IgD-negative memory B cell (primary cell): ENCODE results near the gene SLC35F4. TPM values are rescaled to one million over a fixed set of nuclear protein-coding genes. Genes with fewer than 3 reads are reported as not detected.

Experiments
- H3K27ac Mint-ChIP-seq, 3 donors: one replicate each; pipeline ENCODE4 v1.8.0; 2020 to 2022; ENCODE audit warnings: mild to moderate bottlenecking in 3 of 3, mixed read lengths in 3 of 3, moderate library complexity in 1 of 3
- H3K27me3 Mint-ChIP-seq: one replicate; pipeline ENCODE4 v1.8.0; 2021; ENCODE audit warnings: mixed read lengths
- H3K36me3 Mint-ChIP-seq: one replicate; pipeline ENCODE4 v1.8.0; 2020; ENCODE audit warnings: mild to moderate bottlenecking, mixed read lengths
- H3K4me1 Mint-ChIP-seq, 3 donors: one replicate each; pipeline ENCODE4 v1.8.0; 2020 to 2022; ENCODE audit warnings: mixed read lengths in 3 of 3, mild to moderate bottlenecking in 1 of 3
- H3K4me3 Mint-ChIP-seq, 4 donors: one replicate each; pipeline ENCODE4 v1.8.0; 2020 to 2022; ENCODE audit warnings: mild to moderate bottlenecking in 4 of 4, mixed read lengths in 4 of 4, moderate library complexity in 3 of 4
- H3K9me3 Mint-ChIP-seq, 3 donors: one replicate each; pipeline ENCODE4 v1.8.0; 2020 to 2021; ENCODE audit warnings: mixed read lengths in 3 of 3, mild to moderate bottlenecking in 1 of 3
- polyA plus RNA-seq: library from polyadenylated mRNA; unstranded; fragments of 300-500 nt; fragmentation: Illumina TruSeq; gene quantifications from one replicate; pipeline ENCODE4 v1.2.3, GENCODE V29; 2021

SLC35F4 gene
- polyA plus RNA-seq, 1 donor from 2014 or later = not detected

GRCh38 chr14:57549765-57550420 is 316.0 kb downstream of the SLC35F4 start:
- Mint-ChIP-seq H3K4me1 (no peaks in the 10 kb centered on the region), H3K27ac (no peak overlapping the region), H3K27me3 (peaks cover 1% of the 10 kb centered on the region), H3K9me3 (peaks cover 0 to 2% (median 0%) of the 10 kb centered on the region in 3 donors), H3K4me3 (no peak overlapping the region), H3K36me3 (no peaks in the 10 kb centered on the region)

GRCh38 chr14:57549016-57549564 is 316.8 kb downstream of the SLC35F4 start:
- H3K9me3 Mint-ChIP-seq = peaks cover 0 to 4% (median 0%) of the 10 kb centered on the region in 3 donors
- H3K36me3 Mint-ChIP-seq = no peaks in the 10 kb centered on the region
- H3K27ac Mint-ChIP-seq = no peak overlapping the region
- no peak overlapping the region for H3K4me3 Mint-ChIP-seq
- no peaks in the 10 kb centered on the region for H3K4me1 Mint-ChIP-seq
- no peaks in the 10 kb centered on the region for H3K27me3 Mint-ChIP-seq

DNA sequence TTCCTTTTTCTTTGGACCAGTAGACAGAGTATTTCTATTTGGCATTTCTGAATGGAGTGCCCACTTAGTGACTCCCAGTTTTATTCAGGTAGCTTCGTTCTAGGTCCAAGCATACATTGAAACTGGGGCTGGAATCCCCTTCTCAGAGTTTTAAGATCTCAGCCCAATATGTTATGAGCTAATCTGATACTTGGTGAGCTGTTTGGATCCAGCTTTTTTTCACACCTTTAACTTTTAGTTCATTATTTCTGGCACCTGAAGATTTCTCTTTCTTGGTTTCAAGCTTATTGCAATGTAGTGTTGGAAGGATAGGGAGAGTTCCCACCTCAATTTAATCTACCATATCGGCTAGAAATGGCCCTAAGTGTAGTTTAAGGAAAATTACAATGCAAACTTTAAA is 318.8 kb downstream of the SLC35F4 start:
- Mint-ChIP-seq H3K9me3 (peaks cover 0 to 18% (median 16%) of the 10 kb centered on the region in 3 donors), H3K36me3 (no peaks in the 10 kb centered on the region), H3K4me3 (no peak overlapping the region), H3K27me3 (no peaks in the 10 kb centered on the region), H3K4me1 (no peaks in the 10 kb centered on the region), H3K27ac (no peak overlapping the region)

- Mint-ChIP-seq H3K27me3 (peaks cover 4% of the 10 kb centered on the region), H3K4me3 (no peak overlapping the region), H3K9me3 (peaks cover 5% of the 10 kb centered on the region in 3 donors), H3K27ac (no peak overlapping the region), H3K36me3 (no peaks in the 10 kb centered on the region), H3K4me1 (no peaks in the 10 kb centered on the region)
These were observed 332.7 kb downstream of the SLC35F4 start for GRCh38 chr14:57533214-57533613.

- no peak overlapping the region for H3K27ac Mint-ChIP-seq
- no peaks in the 10 kb centered on the region for H3K4me1 Mint-ChIP-seq
- H3K9me3 Mint-ChIP-seq = peaks cover 7 to 11% (median 9%) of the 10 kb centered on the region in 3 donors
- H3K36me3 Mint-ChIP-seq = no peaks in the 10 kb centered on the region
- no peak overlapping the region for H3K4me3 Mint-ChIP-seq
- peaks cover 4% of the 10 kb centered on the region for H3K27me3 Mint-ChIP-seq
These were observed 335.3 kb downstream of the SLC35F4 start for GRCh38 chr14:57530571-57530970.

DNA sequence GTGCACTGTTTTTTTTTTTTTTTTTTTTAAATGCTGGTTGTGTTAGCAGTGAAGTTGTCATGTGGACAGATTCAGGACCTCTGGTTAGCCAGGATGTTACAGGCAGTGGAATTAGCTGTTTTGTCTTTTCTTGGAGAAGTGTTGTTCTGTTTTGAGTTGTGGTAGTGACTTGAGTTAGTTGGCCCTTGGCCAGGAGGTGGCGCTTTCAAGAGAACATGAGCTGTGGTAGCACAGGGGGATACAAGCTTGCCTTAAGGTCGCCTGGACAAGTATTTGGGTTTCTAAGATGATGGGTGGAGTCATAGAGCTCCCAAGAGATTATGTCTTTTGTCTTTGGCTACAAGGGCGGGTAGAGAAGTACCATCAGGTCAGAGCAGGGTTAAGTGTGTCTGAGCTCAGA is 338.9 kb downstream of the SLC35F4 start:
- Mint-ChIP-seq H3K9me3 (peaks cover 9 to 34% (median 12%) of the 10 kb centered on the region in 3 donors), H3K4me1 (no peaks in the 10 kb centered on the region), H3K27me3 (peaks cover 4% of the 10 kb centered on the region), H3K36me3 (no peaks in the 10 kb centered on the region), H3K27ac (no peak overlapping the region), H3K4me3 (no peak overlapping the region)

- Mint-ChIP-seq H3K36me3 (no peaks in the 10 kb centered on the region), H3K4me1 (no peaks in the 10 kb centered on the region), H3K9me3 (peaks cover 7 to 35% (median 23%) of the 10 kb centered on the region in 3 donors), H3K27me3 (no peaks in the 10 kb centered on the region), H3K27ac (no peak overlapping the region), H3K4me3 (no peak overlapping the region)
These were observed 346.8 kb downstream of the SLC35F4 start for GRCh38 chr14:57519043-57519442.
